SK-N-SH treated with all-trans-retinoic acid at 6 μM for 48 hours (cell line): ENCODE results near the gene GALNT12.

Experiments
- ATAC-seq: fragments of 200-7000 bp; cut with Tn5 transposase; 3 replicates; pipeline ENCODE4 v1.9.1; 2020; ENCODE audit warnings: mild to moderate bottlenecking, moderate library complexity
- ARNTL ChIP-seq: fragments of 450-650 bp; formaldehyde crosslinking; IDR thresholded peaks from 2 replicates; pipeline ENCODE4 v1.5.0; 2020; ENCODE audit warnings: low read depth, mild to moderate bottlenecking, moderate library complexity, borderline replicate concordance
- BACH2 ChIP-seq: fragments of 250-450 bp; sonication (Bioruptor Pico); IDR thresholded peaks from 2 replicates; pipeline ENCODE4 v1.9.0; 2021; ENCODE audit warnings: mild to moderate bottlenecking, borderline replicate concordance
- CSDC2 ChIP-seq: fragments of 250-450 bp; sonication (Bioruptor Pico); IDR thresholded peaks from 2 replicates; pipeline ENCODE4 v1.5.0; 2020; ENCODE audit warnings: mild to moderate bottlenecking, moderate library complexity
- CSRNP3 ChIP-seq: fragments of 250-450 bp; sonication (Bioruptor Pico); IDR thresholded peaks from 2 replicates; pipeline ENCODE4 v1.5.1; 2021; ENCODE audit warnings: mild to moderate bottlenecking, moderate library complexity
- ESRRG ChIP-seq: fragments of 250-450 bp; sonication (Bioruptor Pico); IDR thresholded peaks from 2 replicates; pipeline ENCODE4 v1.6.1; 2021; ENCODE audit warnings: mild to moderate bottlenecking
- GLIS3 ChIP-seq: fragments of 250-450 bp; sonication (Bioruptor Pico); IDR thresholded peaks from 2 replicates; pipeline ENCODE4 v1.5.0; 2020; ENCODE audit warnings: mild to moderate bottlenecking, moderate library complexity
- ISL1 ChIP-seq: fragments of 250-450 bp; sonication (Bioruptor Pico); IDR thresholded peaks from 2 replicates; pipeline ENCODE4 v2.1.2; 2022; ENCODE audit warnings: mild to moderate bottlenecking, moderate library complexity
- PPARA ChIP-seq: fragments of 250-450 bp; sonication (Bioruptor Pico); IDR thresholded peaks from 2 replicates; pipeline ENCODE4 v1.5.0; 2020; ENCODE audit warnings: mild to moderate bottlenecking, borderline replicate concordance
- RARB ChIP-seq: fragments of 250-450 bp; sonication (Bioruptor Pico); IDR thresholded peaks from 2 replicates; pipeline ENCODE4 v1.8.0; 2021; ENCODE audit warnings: mild to moderate bottlenecking, moderate library complexity
- SNAI2 ChIP-seq: fragments of 250-450 bp; sonication (Bioruptor Pico); IDR thresholded peaks from 2 replicates; pipeline ENCODE4 v1.5.0; 2020; ENCODE audit warnings: mild to moderate bottlenecking, moderate library complexity
- TCF4 ChIP-seq: fragments of 250-450 bp; sonication (Bioruptor Pico); IDR thresholded peaks from 2 replicates; pipeline ENCODE4 v1.8.0; 2021; ENCODE audit warnings: mild to moderate bottlenecking, moderate library complexity, borderline replicate concordance
- TOX ChIP-seq: fragments of 250-450 bp; sonication (Bioruptor Pico); IDR thresholded peaks from 2 replicates; pipeline ENCODE4 v1.8.0; 2021; ENCODE audit warnings: mild to moderate bottlenecking, moderate library complexity, borderline replicate concordance
- ZC3H10 ChIP-seq: fragments of 250-450 bp; sonication (Bioruptor Pico); IDR thresholded peaks from 2 replicates; pipeline ENCODE4 v1.5.1; 2021; ENCODE audit warnings: mild to moderate bottlenecking, moderate library complexity
- ZFP3 ChIP-seq: fragments of 250-450 bp; sonication (Bioruptor Pico); IDR thresholded peaks from 2 replicates; pipeline ENCODE4 v1.5.0; 2020; ENCODE audit warnings: mild to moderate bottlenecking, moderate library complexity
- ZNF565 ChIP-seq: fragments of 450-650 bp; formaldehyde crosslinking; conservative IDR thresholded peaks from 2 replicates; pipeline ENCODE4 v1.5.0; 2020; ENCODE audit warnings: low read depth, mild to moderate bottlenecking, moderate library complexity
- ZNF70 ChIP-seq: fragments of 450-650 bp; formaldehyde crosslinking; IDR thresholded peaks from 2 replicates; pipeline ENCODE4 v1.5.0; 2020; ENCODE audit warnings: mild to moderate bottlenecking, moderate library complexity
- ZNF8 ChIP-seq: fragments of 450-650 bp; formaldehyde crosslinking; IDR thresholded peaks from 2 replicates; pipeline ENCODE4 v1.5.0; 2020; ENCODE audit warnings: mild to moderate bottlenecking, moderate library complexity
- TF ChIP-seq, protein P1 (sequence below): fragments of 250-450 bp; sonication (Bioruptor Pico); IDR thresholded peaks from 2 replicates; pipeline ENCODE4 v1.5.1; 2020; ENCODE audit warnings: low read depth, mild to moderate bottlenecking, moderate library complexity
- TF ChIP-seq, protein P2 (sequence below): fragments of 250-450 bp; sonication (Bioruptor Pico); IDR thresholded peaks from 2 replicates; pipeline ENCODE4 v1.8.0; 2021; ENCODE audit warnings: low read depth, mild to moderate bottlenecking, moderate library complexity, borderline replicate concordance
- TF ChIP-seq, protein P3 (sequence below): fragments of 250-450 bp; sonication (Bioruptor Pico); IDR thresholded peaks from 2 replicates; pipeline ENCODE4 v1.5.0; 2020; ENCODE audit warnings: mild to moderate bottlenecking, moderate library complexity

The GALNT12 gene

GRCh38 chr9:98825414-98825813, 17.9 kb downstream of the GALNT12 start:
- TF ChIP-seq, protein P1, sequence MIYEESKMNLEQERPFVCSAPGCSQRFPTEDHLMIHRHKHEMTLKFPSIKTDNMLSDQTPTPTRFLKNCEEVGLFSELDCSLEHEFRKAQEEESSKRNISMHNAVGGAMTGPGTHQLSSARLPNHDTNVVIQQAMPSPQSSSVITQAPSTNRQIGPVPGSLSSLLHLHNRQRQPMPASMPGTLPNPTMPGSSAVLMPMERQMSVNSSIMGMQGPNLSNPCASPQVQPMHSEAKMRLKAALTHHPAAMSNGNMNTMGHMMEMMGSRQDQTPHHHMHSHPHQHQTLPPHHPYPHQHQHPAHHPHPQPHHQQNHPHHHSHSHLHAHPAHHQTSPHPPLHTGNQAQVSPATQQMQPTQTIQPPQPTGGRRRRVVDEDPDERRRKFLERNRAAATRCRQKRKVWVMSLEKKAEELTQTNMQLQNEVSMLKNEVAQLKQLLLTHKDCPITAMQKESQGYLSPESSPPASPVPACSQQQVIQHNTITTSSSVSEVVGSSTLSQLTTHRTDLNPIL (CRISPR knock-in tag), result no peak
- no peak for TF ChIP-seq CSRNP3 (CRISPR knock-in tag)
- no peak for TF ChIP-seq BACH2 (CRISPR knock-in tag)
- no peak for TF ChIP-seq ZNF8 (CRISPR knock-in tag)
- no peak for TF ChIP-seq SNAI2
- TF ChIP-seq GLIS3 (CRISPR knock-in tag), result no peak
- no peak for TF ChIP-seq PPARA (CRISPR knock-in tag)
- TF ChIP-seq TOX (CRISPR knock-in tag), result no peak
- TF ChIP-seq TCF4 (CRISPR knock-in tag), result no peak
- no peak for TF ChIP-seq ARNTL (CRISPR knock-in tag)
- TF ChIP-seq ESRRG (CRISPR knock-in tag), result no peak
- TF ChIP-seq RARB (CRISPR knock-in tag), result no peak
- TF ChIP-seq CSDC2 (CRISPR knock-in tag), result no peak
- no peak for TF ChIP-seq ZC3H10
- TF ChIP-seq ZNF565 (CRISPR knock-in tag), result no peak
- TF ChIP-seq, all 23 proteins: peak for 0
- no peak for ATAC-seq

DNA sequence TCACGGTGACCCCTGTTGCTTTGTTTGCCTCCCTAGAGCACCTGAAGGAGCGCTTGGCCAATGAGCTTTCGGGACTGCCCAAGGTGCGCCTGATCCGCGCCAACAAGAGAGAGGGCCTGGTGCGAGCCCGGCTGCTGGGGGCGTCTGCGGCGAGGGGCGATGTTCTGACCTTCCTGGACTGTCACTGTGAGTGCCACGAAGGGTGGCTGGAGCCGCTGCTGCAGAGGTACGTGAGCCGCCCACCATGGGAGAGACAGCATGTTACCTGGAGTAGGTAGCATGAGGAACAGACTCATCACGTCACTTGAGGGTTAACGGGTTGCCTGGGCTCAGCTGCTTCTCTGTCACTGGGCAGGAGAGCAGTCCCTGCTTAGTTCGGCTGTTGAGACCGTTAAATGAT, 19.2 kb downstream of the GALNT12 start:
- ATAC-seq, result no peak
- TF ChIP-seq ESRRG (CRISPR knock-in tag) (no peak), ZC3H10 (no peak), ZFP3 (CRISPR knock-in tag) (no peak), ZNF8 (CRISPR knock-in tag) (no peak), CSRNP3 (CRISPR knock-in tag) (no peak), ISL1 (no peak), TCF4 (CRISPR knock-in tag) (no peak), RARB (CRISPR knock-in tag) (no peak), SNAI2 (no peak), TOX (CRISPR knock-in tag) (no peak)
- TF ChIP-seq, protein P2, sequence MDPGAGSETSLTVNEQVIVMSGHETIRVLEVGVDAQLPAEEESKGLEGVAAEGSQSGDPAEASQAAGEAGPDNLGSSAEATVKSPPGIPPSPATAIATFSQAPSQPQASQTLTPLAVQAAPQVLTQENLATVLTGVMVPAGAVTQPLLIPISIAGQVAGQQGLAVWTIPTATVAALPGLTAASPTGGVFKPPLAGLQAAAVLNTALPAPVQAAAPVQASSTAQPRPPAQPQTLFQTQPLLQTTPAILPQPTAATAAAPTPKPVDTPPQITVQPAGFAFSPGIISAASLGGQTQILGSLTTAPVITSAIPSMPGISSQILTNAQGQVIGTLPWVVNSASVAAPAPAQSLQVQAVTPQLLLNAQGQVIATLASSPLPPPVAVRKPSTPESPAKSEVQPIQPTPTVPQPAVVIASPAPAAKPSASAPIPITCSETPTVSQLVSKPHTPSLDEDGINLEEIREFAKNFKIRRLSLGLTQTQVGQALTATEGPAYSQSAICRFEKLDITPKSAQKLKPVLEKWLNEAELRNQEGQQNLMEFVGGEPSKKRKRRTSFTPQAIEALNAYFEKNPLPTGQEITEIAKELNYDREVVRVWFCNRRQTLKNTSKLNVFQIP (CRISPR knock-in tag), result no peak
- TF ChIP-seq, protein P3, sequence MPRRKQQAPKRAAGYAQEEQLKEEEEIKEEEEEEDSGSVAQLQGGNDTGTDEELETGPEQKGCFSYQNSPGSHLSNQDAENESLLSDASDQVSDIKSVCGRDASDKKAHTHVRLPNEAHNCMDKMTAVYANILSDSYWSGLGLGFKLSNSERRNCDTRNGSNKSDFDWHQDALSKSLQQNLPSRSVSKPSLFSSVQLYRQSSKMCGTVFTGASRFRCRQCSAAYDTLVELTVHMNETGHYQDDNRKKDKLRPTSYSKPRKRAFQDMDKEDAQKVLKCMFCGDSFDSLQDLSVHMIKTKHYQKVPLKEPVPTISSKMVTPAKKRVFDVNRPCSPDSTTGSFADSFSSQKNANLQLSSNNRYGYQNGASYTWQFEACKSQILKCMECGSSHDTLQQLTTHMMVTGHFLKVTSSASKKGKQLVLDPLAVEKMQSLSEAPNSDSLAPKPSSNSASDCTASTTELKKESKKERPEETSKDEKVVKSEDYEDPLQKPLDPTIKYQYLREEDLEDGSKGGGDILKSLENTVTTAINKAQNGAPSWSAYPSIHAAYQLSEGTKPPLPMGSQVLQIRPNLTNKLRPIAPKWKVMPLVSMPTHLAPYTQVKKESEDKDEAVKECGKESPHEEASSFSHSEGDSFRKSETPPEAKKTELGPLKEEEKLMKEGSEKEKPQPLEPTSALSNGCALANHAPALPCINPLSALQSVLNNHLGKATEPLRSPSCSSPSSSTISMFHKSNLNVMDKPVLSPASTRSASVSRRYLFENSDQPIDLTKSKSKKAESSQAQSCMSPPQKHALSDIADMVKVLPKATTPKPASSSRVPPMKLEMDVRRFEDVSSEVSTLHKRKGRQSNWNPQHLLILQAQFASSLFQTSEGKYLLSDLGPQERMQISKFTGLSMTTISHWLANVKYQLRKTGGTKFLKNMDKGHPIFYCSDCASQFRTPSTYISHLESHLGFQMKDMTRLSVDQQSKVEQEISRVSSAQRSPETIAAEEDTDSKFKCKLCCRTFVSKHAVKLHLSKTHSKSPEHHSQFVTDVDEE, result no peak
- TF ChIP-seq, protein P1 (CRISPR knock-in tag), result no peak
- TF ChIP-seq, all 23 proteins: peak for 0

DNA sequence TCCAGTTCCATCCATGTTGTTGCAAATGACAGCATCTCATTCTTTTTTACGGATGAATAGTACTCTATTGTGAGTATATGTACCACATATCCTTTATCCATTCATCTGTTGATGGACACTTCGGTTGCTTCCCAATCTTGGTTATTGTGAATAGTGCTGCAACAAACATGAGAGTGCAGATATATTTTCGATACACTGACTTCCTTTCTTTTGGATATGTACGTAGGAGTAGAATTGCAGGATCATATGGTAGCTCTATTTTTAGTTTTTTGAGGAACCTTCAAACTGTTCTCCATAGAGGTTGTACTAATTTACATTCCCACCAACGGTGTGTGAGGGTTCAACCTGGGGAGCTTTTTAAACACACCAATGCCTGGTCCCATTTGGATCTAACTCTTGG, 22.3 kb downstream of the GALNT12 start:
- no peak for ATAC-seq
- TF ChIP-seq BACH2 (CRISPR knock-in tag), result no peak
- no peak for TF ChIP-seq ZNF70 (CRISPR knock-in tag)
- no peak for TF ChIP-seq CSDC2 (CRISPR knock-in tag)
- no peak for TF ChIP-seq ZC3H10
- TF ChIP-seq ZFP3 (CRISPR knock-in tag), result no peak
